Stimulated activated CD8-positive, alpha-beta memory T cell treated with anti-CD3 and anti-CD28 coated beads, Interleukin-12 subunit alpha, Interleukin-12 subunit beta, amount 100 ng/mL, for 24 hours (primary cell): ENCODE data around the gene UPF2.
"Not testable (repeated sequence)": the region's sequence is repeated elsewhere in the genome, so short reads cannot be mapped to it uniquely, and the experiment has no call there.

Experiments used
- DNase-seq: peaks from one replicate; pipeline ENCODE4 v3.0.0-alpha.2; 2020; ENCODE audit errors: extremely low read depth

The UPF2 gene

GRCh38 chr10:12042797-12043651 lies at the start of gene UPF2:
TSS of gene UPF2 (minus strand) at chr10:12042809. CDS start at chr10:12035423, 7,386 bp downstream.
- DNase-seq: peak; percentile 93

DNA sequence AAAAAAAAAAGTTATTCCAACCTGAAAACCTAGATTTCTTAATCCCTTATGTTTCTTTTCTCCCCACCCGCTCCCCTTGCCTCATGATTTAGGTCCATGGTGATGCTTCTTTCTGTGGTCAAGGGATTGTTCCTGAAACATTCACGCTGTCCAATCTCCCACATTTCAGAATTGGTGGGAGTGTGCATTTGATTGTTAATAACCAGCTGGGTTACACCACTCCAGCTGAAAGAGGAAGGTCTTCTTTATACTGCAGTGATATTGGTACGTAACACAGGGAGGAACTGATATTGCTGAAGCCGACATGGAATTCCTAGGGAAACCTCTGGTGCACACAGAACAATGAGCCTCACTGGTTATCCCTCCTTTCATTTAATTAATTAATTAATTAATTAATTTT lies 48.8 kb upstream of the UPF2 start:
- no peak for DNase-seq

GRCh38 chr10:12088919-12089318 lies 46.3 kb upstream of the UPF2 start:
- no peak for DNase-seq

DNA sequence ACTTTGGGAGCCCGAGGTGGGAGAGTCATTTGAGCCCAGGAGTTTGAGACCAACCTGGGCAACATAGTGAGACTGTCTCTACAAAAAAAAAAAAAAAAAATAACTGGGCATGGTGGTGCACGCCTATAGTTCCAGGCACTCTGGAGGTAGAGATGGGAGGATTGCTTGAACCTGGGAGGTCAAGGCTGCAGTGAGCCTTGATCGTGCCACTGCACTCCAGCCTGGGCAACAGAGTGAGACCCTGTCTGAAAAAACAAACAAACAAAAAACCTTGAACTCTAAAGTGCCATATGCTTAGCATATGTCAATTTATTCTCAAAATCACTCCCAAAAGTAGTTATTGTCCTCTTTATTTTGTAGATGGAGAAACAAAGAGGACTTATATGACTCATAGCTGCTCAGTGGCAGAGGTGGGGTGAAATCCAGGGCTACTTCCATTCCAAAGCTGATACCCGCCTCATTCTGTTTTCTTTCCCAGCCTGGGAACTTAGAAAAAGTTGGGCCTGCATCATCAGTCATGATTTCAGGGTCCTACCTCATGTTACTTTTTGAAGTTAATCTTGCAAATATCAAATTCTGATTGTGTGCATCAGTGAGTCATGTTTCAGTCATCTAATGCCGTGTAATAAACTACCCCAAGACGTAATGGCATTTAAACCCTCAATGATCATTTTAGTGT lies 39.4 kb upstream of the UPF2 start:
- no peak for DNase-seq

DNA sequence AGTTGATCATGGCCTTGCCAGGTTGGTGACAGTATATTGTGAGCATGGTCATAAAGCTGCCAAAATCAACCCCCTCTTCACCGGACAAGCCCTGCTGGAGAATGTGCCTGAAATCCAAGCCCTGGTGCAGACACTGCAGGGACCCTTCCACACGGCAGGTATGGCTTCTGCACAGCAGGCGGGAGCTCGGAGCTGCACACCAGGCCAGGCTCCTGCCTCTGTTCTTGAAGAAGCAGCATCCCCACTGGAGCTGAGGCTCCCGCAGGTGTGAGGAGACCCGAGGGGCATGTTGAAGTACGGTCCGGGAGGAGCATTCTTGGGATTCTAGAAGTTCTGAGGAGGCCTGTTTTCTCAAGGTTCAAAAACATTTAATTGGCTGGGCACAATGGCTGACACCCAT lies 38.9 kb upstream of the UPF2 start:
- no peak for DNase-seq

- no peak for DNase-seq
Observed at GRCh38 chr10:12077580-12078180, 35.1 kb upstream of the UPF2 start.

DNA sequence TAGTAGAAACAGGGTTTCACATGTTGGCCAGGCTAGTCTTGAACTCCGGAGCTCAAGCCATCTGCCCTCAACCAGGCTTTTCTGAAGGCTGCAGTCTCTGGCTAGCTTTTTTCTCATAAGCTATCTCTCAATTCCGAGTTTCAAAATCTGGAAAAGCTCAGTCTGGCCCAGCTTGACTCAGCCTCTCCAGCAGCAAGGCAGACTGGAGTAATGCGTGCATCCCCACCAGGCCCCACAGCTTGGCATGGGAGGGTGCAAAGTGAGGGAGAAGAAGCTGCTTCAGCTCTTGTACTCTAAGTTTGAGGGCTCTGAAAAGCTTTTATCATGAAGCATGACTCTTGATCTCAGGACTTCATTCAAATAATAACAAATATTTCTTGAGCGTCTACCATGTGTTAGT lies 30.9 kb upstream of the UPF2 start:
- DNase-seq: no peak

DNA sequence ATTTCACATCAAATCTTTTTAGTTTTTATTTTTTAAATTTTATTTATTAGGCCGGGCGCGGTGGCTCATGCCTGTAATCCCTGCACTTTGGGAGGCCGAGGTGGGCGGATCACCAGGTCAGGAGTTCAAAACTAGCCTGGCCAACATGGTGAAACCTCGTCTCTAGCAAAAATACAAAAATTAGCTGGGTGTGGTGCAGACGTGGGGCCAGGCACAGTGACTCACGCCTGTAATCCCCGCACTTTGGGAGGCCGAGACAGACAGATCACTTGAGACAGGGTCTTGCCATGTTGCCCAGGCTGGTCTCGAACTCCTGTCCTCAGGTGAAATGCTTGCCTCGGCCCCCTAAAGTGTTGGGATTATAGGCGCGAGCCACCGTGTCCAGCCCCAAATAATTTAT lies 28.8 kb upstream of the UPF2 start:
- not testable (repeated sequence) for DNase-seq

DNA sequence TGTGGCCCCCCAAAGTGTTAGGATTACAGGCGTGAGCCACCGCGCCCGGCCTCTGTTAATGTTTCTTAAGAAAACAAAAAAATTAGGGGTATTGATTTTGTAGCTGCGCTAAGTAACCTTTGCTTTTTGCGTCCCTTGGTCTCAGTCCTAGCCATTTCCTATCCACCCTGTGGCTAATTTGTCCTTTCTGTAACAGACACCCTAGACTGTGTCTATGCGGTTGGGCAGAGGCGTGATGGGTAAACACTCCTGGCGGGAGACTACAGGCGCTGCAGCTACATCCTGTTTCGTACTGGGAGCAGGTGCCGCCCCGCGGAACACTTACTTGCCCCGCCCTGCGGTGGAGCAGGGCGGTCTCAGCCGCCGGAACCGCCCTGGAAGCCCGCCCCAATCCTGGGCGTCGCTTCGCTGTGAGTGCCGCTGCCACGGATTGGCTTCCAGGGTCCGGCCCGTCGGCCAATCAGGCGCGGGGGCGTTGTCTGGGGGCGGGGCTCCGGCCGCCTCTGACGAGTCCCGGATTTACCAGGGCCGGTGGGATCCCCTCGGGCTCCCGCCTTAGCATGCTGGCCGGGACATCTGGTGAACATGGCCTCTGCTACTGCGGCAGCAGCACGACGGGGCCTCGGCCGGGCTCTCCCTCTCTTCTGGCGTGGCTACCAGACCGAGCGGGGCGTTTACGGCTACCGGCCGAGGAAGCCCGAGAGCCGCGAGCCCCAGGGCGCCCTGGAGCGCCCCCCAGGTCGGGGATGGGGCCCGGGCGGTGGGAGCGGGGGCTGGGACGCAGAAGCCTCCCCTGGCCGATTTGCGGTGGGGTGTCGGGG lies 26.1 kb upstream of the UPF2 start, which contains the start of gene DHTKD1:
DHTKD1 (plus strand) TSS at position 506 of the 821 bp plus-strand sequence; CDS start at position 586, 80 bp downstream.
- peak; percentile 96 for DNase-seq

DNA sequence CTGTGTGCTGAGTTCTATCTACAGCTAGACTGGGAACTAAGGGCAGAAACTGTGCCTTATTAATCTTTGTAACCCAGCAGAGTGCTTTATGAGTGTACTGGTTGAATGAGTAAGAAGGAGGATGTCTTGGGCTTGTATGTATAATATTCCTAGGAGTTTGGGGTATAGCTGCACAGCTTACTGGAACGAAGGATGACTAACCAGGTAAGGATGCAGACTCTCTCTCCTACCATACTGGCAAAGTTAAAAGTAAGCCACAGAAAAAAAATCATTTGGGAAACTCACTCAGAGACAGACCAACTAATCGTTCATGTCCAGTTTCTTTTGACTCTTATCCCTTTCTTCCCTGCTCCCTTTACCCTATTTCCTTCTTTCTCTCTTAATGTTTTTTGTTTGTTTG lies 24.7 kb upstream of the UPF2 start:
- no peak for DNase-seq

GRCh38 chr10:12063483-12063818 lies 20.8 kb upstream of the UPF2 start:
- no peak for DNase-seq

DNA sequence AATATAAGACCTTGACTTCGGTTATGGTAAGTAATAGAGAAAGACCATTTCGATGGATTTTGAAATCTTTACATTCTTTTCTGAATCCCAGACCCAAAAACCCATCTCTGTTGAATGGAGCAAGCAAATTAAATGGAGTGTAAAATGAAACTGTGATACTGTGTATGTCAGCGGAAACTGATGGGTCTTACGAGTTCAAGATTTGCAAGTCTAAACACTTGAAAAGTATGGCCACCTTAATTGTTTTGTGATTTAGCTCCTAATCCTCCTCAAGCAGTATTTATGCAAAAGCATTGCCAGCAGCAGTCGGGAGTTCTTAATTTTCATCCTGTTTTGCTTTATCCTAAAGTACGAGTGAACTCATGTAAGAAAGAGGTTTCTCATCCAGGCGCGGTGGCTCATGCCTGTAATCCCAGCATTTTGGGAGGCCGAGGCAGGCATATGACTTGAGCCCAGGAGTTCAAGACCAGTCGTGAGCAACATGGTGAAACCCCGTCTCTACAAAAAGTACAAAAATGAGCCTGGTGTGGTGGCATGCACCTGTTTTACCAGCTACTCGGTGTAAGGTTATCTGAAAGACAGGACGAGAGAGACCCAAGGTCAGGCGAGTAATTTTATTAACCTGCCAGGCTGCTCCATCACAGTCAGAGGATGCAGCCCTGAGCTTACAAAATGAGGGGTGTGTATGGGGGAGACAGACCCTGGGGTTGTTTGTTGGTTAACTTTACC lies 20.3 kb upstream of the UPF2 start:
- DNase-seq: no peak

GRCh38 chr10:12061124-12061523 lies 18.5 kb upstream of the UPF2 start:
- no peak for DNase-seq

DNA sequence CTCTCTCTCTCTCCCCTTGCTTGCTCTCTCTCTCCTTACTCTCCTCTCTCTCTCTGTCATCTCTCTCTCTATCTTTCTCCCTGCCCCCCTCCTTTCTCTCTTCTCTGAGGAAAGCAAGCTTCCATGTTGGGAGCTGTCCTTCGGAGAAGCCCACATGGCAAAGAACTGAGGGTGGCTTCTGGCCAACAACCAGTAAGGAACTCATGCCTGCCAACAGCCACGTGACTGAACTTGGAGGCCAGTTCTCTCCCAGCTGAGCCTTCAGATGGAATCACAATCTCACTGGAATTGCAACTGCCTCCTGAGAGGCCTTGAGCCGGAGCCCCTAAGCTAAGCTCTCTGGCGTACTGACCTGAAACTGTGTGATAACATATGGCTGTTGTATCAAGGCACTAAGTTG lies 14.1 kb upstream of the UPF2 start:
- no peak for DNase-seq

DNA sequence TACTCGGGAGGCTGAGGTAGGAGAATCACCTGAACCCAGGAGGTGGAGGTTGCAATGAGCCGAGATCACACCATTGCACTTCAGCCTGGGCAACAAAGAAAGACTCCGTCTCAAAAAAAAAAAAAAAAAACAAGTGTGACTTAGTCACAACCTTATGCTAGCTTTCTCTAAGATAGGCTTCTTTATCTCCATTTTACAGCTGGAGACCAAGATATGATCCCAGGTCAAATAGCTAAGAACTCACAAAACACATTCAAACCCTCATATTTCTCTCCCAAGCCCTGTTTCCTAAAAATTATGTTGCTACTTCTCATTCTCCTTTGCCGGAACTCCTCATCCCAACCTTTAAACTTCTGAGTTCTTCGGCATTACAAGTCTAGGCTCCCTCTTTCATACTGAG lies 13.1 kb upstream of the UPF2 start:
- no peak for DNase-seq

GRCh38 chr10:12051241-12051640 lies 8.6 kb upstream of the UPF2 start:
- no peak for DNase-seq

DNA sequence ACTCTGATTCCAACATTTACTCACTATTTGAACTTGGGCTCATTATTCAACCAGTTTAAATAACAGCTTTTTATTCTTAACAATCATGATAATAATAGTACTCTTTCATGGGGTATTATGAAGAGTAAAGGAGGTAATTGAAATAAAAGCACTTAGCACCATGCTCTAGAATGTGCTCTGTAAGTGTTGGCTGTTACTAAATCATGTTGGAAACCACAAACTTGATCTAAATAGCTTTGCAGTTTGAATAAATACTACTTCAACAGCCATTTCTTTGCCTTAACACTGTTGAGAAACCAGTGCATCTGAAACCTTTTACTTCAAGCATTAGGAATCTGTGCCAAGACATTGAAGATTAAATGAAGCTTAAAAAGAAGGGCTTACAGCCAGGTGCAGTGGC lies 7.9 kb upstream of the UPF2 start:
- DNase-seq: no peak

DNA sequence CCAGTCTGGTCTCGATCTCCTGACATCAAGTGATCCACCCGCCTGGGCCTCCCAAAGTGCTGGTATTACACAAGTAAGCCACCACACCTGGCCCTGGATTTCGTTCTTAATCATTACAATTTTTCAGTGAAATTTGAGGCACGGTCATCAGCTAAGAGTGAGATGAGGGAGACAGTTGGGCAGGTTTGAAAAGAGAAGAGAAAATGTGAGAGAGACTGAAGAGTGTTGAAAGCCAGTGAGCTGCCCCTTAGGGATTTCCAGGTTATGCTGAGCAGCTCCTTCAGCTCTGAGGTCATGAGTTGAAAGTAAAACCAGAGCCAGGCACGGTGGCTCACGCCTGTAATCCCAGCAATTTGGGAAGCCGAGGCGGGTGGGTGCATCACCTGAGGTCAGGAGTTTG lies 5.9 kb upstream of the UPF2 start:
- DNase-seq: no peak

DNA sequence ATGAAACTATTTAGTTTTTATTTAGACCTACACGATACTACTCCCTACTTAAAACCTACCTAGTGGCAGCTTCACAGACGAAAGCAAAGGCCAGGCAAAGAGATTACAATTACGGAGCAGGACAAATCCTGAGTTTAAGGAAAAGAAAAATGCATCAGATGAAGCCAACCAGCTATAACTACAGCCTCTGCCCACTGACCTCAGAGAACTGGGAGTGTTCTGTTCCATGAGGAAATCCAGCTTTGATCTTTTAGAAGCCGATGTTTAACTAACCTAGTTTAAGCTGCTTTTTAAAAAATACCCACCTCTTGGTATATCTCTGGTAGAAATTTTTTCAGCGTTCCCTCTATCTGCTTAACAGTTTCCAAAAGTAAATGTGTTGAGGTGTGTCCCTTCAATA lies 3.0 kb upstream of the UPF2 start:
- no peak for DNase-seq

- DNase-seq: peak; percentile 19
Observed at GRCh38 chr10:12042409-12042796, 206 bp downstream of the UPF2 start.

- DNase-seq: no peak
Observed at GRCh38 chr10:12041766-12042408, 722 bp downstream of the UPF2 start.
